HG03457 (cell line): Measurements from ENCODE around the gene NDUFV1.
"Not testable (repeated sequence)": the region's sequence is repeated elsewhere in the genome, so short reads cannot be mapped to it uniquely, and the experiment has no call there.

Experiments
- ATAC-seq: cut with Tn5 transposase; IDR thresholded peaks from one replicate; pipeline ENCODE4 v1.9.1; 2021; ENCODE audit warnings: moderate number of reproducible peaks; ENCODE audit not compliant: unreplicated experiment

The NDUFV1 gene

DNA sequence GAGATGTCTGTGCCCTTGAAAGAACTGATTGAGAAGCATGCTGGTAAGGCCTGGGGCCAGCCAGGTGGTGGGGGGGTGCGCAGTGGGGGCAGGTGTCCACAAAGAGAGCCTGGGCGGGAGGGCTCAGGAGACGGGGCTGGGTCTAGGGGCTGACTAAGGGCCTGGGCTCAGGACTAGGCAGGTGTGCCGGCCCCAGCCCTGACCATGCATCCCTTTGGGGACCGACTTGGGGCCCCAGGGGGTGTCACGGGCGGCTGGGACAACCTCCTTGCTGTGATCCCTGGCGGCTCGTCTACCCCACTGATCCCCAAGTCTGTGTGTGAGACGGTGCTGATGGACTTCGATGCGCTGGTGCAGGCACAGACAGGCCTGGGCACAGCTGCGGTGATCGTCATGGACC, 4.4 kb downstream of the NDUFV1 start:
- ATAC-seq: no peak

DNA sequence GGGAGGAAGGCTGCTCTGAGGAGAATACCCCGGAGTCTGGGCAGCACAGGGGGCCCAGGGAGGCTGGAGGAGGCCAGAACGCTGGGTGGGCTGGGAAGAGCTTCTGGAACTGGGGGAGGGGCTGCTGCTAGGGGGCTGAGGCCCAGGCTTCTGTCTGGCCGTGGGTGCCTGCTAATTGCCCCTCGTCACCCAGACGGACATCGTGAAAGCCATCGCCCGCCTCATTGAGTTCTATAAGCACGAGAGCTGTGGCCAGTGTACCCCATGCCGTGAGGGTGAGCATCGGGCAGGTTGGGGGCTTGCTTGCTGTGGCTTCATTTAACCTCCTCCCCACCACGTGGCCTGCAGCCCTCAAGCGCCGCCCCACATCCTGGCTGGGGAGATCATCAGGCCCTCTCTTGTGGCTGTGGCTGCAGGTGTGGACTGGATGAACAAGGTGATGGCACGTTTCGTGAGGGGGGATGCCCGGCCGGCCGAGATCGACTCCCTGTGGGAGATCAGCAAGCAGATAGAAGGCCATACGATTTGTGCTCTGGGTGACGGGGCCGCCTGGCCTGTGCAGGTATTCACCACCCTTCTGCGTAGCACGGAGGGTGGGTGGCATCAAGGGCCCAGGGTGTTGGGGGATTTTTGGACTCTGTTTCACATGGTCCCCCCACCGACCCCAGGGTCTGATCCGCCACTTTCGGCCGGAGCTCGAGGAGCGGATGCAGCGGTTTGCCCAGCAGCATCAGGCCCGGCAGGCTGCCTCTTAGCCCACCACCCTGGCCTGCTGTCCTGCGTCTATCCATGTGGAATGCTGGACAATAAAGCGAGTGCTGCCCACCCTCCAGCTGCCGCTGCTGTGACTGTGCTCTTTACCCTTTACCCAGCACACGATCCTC, 5.2 kb downstream of the NDUFV1 start:
- no peak for ATAC-seq

DNA sequence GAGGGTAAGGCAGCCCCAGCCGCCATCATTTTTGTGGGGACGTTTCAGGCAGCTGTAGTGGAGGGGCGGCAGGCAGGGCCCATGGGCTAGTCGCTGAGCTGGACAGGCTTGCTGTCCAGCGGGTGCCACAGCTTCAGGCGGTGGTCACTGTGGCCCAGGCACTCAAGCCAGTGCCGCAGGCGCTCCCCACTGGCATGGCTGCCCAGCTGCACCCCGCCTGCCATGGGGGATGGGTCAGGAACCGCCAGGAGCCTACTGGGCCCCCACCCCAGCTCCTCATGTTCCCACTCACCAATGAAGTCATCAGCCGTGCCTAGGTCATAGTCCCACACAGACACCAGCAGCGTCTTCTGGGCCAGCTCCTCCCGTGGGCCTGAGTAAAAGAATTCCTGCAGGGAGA, 6.0 kb downstream of the NDUFV1 start:
- ATAC-seq: no peak

DNA sequence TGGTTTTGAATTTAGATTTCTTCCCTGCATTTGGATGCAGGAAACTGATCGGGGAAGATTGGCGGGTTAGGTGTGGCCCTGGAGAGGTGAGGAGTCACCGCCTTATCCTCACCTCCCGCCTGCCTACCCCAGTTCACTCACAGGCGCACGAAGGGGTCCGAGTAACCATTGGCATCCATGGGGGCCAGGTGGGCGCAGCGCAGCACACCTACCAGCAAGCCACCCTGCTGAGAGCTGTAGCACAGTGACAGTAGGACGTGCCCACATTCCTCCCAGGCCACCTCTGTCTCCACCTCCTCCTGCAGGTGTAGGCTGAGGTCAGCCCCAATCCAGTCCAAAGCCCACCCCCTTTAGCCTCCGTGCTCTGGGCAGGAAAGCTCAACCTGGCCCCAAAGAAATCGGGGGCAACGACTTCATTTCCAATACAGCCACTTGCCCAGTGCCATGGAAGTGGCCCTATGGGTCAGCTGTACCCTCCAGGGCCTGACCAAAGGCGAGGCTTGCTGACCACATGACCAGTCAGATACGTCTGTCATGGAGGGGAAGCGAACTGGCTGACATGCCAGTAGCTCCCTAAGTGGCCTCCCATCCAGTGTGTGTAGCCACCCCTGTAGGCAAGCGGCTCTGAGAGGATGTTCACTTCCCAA, 6.7 kb downstream of the NDUFV1 start:
- ATAC-seq: no peak

DNA sequence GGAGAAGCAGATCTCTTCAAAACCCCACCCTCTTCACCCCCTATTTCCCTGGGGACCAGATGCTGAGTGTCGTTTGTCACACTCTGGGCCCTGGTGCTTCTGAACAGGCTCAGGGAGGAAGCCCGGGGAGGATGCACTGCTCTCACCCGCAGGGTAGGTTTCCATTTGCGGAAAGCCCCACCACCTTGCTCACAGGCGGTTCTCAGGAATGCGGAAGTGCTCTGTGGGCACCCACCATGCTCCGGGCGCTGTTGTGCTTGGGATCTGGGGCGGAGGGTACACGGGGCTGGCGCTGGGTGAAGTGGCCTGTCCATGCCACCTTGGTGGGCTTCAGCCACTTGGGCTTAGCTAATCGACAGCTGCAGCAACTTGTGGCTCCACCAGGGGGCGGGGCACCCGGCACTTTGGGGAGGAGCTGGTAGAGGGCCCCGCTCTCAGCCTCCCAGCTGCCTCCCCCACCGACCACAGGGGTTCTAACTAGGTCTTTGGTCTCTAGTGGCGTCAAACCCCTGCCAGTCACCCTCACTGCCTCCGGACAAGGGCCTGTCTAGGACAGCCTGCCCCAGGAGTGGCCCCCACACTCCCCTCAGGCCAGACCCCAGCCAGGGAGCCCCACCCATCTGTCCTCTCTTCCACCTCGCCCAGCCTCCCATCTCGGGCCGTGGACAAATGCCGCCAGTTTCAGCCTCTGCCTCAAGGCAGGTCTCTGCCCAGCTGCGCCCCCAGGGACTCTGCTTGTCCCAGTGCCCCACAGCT, 7.4 kb downstream of the NDUFV1 start:
- ATAC-seq: peak; percentile 49

DNA sequence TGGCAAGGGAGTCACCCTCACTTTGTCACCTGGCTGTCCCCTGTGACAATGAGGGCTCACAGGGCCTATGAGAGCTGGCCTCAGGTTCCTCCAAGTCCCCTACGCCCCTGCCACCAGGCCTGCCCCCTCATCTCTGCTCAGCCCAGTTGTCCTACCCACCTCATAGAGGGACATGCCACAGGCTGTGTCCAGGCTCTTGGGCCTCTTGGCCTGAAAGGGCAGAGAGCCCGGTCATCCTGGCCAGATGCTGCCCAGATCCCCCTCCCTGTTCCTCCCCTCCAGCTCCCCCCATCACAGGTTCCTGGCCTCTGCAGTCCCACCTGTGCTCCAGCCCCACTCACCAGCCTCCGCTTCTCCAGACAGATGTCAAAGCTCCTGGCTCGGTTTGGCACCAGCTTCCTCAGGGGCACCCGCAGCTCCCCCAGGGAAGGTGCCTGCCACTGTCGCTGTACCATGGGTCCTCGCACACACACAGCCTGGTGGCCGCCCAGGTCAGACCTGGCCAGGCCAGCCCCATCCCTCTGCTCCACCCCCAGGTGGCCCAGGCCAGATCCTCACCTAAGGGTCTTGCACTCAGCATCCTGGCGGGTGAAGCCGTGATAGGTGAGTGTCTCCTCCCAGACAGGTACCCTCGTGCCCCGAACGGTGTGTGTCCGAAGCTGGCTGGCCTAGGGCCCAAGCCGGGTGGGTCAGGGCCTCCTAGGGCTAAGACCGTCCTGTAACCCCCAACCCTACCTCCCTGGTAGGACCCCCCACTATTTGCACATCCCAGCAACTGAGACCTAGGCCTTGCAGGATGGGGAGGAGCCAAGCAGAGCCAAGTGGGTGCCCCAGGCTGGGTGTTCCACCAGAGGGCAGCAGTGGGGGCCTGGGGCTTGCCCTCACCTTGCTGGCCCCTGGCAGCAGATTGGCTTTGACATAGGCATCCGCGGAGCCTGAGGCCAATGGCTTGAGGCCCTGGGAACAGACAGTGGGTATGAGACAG, 8.3 kb downstream of the NDUFV1 start:
- no peak for ATAC-seq

DNA sequence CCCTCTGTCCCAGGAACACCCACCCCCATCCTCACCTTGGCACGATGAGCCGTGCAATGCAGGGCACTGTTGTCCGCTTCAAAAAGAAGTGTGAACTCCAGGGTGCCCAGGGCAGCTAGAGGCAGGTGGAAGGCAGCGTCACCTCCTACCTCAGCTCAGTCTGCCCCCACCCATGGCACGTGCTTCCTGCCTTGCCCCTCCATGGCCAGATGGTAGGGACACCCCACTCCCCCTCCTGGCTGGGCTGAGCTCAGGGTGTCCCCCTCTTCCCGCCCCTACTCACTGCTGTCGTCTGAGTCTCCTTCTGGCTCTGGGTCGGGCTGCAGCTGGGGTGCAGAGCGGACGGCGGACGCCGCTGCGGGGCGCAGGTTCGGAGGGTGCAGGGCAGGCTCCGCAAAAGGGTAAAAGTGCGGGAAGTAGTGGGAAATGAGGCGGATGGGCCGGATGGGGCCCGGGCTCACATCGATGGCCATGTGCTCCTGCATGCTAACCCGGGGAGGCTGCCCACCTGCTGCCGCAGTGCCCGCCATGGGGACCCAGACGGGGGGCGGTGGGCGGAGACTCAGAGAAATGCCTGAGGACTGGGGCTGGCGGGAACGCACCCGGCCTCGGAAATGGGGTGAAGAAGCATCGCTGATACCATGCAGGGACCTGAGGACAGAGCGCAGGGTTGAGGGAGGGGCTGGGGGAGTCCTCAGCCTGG, 9.1 kb downstream of the NDUFV1 start:
- no peak for ATAC-seq

DNA sequence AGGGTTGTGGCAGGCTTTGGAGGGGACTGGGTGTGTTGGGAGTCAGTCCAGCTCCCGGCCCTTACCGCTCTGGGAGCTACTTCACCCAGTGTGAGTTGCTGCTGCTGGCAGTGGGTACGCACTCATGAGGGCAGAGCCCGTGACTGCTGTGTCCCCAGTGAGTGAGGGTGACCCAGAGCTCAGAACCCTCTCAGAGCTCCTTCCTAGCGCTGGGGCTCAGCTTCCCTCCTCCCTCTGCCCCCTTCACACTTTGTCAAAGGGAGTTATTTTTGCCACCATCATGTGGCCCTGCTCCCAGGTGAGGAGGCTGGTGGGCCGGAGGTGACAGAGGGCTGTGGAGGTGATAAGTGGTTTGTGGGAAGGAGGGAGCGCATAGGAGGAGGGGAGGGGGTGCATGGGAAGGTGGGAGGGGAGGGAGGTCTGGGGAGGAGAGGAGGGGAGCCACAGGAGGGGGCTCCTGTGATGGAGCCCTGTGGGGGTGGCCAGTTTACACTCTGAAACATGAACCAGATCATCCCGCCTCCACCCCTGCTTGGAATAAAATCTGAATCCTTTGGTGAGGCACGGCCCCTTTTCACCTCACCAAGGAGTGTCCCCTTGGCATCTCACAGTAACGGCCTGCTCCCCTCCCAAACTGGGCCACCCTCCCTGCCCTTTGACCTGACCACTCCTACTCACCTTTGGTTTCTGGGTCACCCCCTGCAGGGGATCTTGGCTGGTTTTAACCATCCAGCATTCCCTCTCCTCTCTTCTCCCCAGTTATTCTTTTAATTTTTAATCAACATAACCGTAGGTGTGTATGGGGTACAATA, 9.9 kb downstream of the NDUFV1 start:
- ATAC-seq: no peak

DNA sequence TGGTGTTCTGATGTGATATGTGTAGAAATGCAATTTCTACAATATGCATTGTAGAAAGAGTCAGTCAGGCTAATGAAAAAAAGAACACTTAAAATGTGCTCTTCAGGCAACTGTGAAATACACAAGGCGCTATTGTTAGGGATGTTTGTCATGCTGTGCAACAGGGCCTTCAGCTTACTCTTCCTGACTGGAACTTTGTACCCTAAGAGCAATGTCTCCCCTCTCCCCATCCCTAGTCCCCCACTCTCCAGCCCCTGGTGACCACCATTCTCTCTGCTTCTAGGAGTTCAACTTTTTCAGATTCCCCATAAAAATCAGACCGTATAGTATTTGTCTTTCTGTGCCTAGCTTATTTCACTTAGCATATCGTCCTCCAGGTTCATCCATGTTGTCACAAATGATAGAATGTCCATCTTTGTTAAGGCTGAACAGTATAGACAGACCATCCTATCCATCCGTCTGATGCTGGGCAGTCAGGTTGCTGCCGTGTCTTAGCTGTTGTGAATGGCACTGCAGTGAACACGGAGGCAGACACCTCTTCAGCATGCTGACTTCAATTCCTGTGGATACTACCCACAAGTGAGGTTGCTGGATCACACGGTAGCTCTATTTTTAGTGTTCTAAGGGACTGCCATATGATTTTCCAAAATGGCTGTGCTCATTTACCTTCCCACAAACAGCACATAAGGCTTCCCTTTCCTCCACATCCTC, 10.7 kb downstream of the NDUFV1 start:
- no peak for ATAC-seq

DNA sequence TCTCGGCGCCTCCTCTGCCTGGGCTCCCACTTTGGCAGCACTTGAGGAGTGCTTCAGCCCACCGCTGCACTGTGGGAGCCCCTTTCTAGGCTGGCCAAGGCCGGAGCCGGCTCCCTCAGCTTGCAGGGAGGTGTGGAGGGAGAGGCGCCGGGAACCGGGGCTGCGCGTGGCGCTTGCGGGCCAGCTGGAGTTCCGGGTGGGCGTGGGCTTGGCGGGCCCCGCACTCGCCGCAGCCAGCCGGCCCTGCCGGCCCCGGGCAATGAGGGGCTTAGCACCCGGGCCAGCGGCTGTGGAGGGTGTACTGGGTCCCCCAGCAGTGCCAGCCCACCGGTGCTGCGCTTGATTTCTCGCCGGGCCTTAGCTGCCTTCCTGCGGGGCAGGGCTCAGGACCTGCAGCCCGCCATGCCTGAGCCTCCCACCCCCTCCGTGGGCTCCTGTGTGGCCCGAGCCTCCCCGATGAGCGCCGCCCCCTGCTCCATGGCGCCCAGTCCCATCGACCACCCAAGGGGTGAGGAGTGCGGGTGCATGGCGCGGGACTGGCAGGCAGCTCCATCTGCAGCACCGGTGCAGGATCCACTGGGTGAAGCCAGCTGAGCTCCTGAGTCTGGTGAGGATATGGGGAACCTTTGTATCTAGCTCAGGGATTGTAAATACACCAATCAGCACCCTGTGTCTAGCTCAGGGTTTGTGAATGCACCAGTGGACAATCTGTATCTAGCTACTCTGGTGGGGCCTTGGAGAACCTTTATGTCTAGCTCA, 12.3 kb downstream of the NDUFV1 start:
- not testable (repeated sequence) for ATAC-seq

DNA sequence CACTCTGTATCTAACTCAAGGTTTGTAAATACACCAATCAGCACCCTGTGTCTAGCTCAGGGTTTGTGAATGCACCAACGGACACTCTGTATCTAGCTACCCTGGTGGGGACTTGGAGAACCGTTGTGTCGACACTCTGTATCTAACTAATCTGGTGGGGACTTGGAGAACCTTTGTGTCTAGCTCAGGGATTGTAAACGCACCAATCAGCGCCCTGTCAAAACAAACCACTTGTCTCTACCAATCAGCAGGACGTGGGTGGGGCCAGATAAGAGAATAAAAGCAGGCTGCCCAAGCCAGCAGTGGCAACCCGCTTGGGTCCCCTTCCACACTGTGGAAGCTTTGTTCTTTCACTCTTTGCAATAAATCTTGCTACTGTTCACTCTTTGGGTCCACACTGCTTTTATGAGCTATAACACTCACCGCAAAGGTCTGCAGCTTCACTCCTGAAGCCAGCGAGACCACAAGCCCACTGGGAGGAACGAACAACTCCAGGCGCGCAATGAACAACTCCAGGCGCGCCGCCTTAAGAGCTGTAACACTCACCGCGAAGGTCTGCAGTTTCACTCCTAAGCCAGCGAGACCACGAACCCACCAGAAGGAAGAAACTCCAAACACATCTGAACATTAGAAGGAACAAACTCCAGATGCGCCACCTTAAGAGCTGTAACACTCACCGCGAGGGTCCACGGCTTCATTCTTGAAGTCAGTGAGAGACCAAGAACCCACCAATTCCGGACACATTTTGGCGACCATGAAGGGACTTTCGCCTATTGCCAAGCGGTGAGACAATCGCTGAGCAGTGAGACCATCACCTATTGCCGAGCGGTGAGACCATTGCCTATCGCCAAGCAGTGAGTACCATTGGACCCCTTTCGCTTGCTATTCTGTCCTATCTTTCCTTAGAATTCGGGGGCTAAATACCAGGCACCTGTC, 13.2 kb downstream of the NDUFV1 start:
- ATAC-seq: not testable (repeated sequence)

DNA sequence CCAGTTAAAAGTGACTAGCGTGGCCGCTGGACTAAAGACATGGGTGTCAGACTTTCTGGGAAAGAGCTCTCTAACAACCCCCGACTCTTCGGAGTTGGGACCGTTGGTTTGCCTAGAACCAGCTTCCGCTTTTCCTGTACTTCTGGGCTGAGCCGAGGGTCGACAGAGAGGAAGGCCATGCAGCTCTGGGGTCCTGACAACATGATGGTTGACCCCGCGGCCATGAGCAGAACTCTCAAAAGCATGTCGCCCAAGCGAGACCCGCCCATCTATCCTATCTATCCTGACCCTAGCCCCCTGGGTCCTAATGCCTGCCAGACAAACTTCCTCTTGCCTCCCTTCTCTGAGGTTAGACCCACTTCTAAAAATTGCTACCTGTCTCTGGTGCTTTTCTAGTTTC, 13.9 kb downstream of the NDUFV1 start:
- ATAC-seq: not testable (repeated sequence)

DNA sequence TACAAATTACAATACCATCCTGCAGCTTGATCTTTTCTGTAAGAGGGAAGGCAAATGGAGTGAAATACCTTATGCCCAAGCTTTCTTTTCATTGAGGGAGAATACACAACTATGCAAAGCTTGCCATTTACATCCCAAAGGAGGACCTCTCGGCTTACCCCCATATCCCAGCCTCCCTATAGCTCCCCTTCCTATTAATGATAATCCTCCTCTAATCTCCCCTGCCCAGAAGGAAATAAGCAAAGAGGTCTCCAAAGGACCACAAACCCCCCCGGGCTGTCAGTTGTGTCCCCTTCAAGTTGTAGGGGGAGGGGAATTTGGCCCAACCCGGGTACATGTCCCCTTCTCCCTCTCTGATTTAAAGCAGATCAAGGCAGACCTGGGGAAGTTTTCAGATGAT, 15.2 kb downstream of the NDUFV1 start:
- ATAC-seq: not testable (repeated sequence)

DNA sequence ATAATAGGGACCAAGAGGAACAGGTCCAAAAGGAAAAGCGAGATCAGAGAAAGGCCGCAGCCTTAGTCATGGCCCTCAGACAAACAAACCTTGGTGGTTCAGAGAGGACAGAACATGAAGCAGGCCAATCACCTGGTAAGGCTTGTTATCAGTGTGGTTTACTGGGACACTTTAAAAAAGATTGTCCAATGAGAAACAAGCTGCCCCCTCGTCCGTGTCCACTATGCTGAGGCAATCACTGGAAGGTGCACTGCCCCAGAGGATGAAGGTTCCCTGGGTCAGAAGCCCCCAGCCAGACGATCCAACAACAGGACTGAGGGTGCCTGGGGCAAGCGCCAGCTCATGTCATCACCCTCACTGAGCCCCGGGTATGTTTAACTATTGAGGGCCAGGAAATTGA, 16.2 kb downstream of the NDUFV1 start:
- ATAC-seq: not testable (repeated sequence)

DNA sequence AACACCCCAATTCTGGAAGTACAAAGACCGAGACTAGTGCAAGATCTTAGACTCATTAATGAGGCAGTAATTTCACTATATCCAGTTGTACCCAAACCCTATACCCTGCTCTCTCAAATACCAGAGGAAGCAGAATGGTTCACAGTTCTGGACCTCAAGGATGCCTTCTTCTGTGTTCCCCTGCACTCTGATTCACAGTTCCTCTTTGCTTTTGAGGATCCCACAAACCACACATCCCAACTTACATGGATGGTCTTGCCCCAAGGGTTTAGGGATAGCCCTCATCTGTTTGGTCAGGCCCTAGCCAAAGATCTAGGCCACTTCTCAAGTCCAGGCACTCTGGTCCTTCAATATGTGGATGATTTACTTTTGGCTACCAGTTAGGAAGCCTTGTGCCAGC, 17.1 kb downstream of the NDUFV1 start:
- not testable (repeated sequence) for ATAC-seq

DNA sequence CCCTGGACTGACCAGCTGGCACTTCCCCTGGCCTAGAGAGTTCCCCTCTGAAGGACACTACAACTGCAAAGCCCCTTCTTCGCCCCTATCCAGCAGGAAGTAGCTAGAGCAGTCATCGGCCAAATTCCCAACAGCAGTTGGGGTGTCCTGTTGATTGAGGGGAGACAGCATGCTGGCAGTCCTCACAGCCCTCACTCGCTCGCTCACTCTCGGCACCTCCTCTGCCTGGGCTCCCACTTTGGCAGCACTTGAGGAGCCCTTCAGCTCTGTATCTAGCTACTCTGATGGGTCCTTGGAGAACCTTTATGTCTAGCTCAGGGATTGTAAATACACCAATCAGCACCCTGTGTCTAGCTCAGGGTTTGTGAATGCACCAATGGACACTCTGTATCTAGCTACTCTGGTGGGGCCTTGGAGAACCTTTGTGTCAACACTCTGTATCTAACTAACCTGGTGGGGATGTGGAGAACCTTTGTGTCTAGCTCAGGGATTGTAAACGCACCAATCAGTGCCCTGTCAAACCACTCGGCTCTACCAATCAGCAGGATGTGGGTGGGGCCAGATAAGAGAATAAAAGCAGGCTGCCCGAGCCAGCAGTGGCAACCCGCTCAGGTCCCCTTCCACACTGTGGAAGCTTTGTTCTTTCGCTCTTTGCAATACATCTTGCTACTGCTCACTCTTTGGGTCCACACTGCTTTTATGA, 19.5 kb downstream of the NDUFV1 start:
- ATAC-seq: not testable (repeated sequence)
